GM18502 (cell line): Measurements from ENCODE around the gene OGFOD3.
A peak's percentile ranks its signal among the peaks of the same experiment; 100 is the strongest.
"Not testable (repeated sequence)": the region's sequence is repeated elsewhere in the genome, so short reads cannot be mapped to it uniquely, and the experiment has no call there.

Experiments used
- ATAC-seq: cut with Tn5 transposase; IDR thresholded peaks from one replicate; pipeline ENCODE4 v1.9.1; 2021; ENCODE audit warnings: mild to moderate bottlenecking; ENCODE audit not compliant: unreplicated experiment, poor library complexity

OGFOD3 gene

DNA sequence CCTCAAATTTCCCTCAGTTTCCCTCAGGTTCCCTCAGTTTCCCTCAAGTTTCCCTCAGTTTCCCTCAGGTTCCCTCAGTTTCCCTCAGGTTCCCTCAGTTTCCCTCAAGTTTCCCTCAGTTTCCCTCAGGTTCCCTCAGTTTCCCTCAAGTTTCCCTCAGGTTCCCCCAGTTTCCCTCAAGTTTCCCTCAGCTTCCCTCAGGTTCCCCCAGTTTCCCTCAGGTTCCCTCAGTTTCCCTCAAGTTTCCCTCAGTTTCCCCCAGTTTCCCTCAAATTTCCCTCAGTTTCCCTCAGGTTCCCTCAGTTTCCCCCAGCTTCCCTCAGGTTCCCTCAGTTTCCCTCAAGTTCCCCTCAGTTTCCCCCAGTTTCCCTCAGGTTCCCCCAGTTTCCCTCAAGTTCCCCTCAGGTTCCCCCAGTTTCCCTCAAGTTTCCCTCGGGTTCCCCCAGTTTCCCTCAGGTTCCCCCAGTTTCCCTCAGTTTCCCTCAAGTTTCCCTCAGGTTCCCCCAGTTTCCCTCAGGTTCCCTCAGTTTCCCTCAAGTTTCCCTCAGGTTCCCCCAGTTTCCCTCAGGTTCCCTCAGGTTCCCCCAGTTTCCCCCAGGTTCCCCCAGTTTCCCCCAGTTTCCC, 58.8 kb downstream of the OGFOD3 start:
- not testable (repeated sequence) for ATAC-seq

DNA sequence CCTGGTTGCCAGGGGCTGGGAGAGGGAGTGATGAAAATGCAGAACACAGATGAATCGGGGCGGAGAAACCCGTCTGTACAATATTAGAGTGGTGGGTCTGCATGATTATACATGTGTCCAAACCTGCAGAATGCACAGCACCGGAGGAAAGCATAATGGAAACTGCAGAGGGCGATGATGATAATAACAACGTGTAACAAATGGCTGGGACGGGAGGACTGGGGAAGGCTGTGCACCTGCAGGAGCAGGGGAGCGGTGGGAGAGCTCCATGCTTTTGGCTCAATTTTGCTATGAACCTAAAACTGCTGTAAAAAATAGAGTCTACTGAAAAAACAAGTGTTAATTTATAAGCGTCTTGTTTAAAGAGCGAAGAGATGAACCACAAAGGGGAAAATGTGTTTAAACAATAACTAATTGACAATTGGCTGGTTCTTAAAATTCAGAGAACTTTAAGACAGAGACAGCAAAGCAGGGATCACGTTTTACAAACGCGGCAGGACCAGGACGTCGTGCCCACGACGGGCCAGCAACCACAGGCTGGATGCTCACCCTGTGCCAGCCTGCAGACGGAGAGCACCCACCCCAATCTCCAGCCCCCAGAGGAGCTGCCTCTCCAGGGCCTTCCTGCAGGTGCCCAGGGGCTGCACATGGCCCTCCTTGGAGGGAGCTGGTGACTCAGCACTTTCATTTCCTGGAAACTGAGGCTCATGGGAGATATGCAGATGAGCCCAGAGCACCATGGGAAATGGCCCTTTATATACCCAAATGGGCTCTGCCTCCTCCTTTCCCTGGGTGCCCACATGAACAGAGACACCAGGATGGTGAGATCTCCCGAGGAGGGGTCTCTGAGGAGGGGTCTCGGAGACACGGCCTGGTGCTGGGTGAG, 59.7 kb downstream of the OGFOD3 start, which contains the start of gene TEX19:
Gene TEX19, plus strand, starts transcription at position 783 of the 886 bp plus-strand sequence. CDS start 2,904 bp downstream, outside the sequence.
- no peak for ATAC-seq

DNA sequence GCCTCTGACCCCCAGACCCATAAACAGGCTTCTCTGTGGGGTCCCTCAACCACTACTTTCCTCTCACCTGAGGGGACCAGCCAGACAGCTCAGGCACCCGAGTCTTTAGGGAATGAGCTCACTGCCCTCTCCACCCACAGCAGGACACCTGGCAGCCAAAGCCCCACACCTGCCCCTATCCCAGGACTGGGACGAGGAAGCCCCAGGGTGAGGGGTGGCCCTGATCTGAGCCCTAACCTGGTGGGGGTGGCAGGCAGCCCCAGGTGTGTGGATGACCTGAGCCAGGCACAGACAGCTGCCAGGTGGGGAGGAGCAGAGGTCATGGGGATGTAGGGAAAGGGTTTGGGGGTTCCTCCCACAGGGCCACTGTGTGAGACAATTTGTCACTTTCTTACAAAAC, 61.0 kb downstream of the OGFOD3 start:
- no peak for ATAC-seq

DNA sequence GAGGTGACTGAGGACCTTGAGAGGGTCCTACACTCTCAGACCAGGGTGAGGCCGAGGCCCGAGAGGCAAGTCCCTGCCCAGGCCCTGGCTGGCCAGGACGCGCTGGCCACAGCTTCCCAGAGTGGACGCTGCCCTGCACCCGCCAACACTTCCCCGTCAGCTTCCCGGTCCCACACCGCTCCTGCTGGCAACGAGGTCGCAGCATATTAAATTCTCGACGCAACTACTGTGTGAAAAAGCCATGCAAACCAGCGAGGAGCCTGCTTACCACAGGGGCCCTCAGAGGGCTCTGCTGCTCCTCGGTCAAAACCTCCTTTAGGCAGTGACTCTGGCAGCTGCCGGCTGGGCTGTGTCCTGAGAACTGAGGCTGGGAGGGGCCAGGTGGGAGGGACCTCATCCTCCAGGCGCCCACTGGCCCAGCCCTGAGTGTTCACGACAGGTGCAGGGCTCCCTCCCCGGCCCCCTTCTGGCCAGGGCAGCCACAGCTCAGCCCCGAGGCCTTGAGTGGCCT, 61.5 kb downstream of the OGFOD3 start:
- no peak for ATAC-seq

DNA sequence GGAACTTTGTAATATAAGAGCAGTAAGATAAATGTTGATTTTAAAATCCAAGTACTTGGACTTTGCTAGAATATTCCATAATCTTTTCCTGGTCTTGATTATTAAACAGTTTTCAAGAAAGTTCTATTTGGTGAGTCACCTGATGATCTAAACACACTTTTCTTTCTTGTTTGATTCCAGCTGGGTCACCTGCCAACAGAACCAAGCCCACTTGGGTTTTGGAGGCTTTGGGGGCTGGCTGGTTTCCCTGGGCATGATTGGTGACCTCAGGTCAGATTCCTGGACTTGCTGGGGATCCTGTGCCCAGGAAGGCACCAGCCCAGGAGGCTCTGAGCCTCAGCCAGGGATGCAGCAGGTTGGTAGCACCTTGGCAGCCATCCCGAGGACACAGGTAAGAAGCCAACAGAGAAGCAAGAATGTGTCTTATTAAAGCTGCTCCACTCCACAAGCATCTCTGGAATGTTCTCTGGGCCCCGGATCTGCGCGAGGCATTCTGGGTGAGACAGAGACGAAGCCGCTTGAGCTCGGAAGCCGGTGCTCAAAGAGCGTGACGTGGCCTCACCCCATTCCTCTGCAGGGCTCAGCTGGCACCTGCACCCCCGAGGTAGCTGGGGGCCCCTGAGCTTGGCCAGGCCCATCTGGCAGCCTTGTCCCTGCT, 62.5 kb downstream of the OGFOD3 start:
- ATAC-seq: no peak

DNA sequence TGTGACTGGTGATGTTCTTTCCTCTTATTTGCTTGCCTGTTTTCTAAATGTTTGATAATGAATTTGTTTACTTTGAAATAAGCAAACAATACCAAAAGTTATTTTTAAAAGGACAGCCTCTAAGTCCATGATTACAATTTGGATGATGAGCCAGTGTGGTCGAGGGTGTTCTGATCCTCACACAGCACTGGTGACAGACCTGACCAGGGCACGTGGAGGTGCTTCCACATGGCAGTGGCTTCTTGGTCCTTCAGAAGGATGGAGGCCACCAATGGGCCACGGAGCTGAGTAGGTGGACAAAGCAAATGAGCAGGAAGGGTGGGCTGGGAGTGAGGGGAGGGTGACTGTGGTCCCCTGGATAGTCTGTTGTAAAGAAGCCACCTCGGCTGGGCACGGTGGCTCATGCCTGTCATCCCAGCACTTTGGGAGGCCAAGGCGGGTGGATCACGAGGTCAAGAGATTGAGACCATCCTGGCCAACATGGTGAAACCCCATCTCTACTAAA, 63.5 kb downstream of the OGFOD3 start:
- no peak for ATAC-seq

DNA sequence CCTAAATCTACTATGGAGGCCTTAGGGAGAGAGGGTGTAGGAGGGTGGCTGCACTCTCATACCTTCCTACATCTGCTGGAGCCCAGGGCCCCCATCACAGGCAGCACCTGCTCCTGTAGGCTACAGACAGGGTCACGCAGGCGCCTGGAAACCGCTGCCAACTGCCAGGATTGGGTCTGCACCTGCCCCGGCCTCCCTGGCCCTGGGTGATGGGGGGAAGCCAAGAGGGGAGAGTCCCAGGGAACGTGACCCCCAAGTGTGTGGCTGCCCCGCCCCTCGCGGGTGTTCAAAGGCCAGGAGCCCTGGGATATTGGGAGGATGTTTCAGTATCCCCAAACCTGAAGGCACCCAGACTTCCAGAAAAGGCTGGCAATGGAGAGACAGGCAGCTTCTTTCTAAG, 64.9 kb downstream of the OGFOD3 start:
- no peak for ATAC-seq

DNA sequence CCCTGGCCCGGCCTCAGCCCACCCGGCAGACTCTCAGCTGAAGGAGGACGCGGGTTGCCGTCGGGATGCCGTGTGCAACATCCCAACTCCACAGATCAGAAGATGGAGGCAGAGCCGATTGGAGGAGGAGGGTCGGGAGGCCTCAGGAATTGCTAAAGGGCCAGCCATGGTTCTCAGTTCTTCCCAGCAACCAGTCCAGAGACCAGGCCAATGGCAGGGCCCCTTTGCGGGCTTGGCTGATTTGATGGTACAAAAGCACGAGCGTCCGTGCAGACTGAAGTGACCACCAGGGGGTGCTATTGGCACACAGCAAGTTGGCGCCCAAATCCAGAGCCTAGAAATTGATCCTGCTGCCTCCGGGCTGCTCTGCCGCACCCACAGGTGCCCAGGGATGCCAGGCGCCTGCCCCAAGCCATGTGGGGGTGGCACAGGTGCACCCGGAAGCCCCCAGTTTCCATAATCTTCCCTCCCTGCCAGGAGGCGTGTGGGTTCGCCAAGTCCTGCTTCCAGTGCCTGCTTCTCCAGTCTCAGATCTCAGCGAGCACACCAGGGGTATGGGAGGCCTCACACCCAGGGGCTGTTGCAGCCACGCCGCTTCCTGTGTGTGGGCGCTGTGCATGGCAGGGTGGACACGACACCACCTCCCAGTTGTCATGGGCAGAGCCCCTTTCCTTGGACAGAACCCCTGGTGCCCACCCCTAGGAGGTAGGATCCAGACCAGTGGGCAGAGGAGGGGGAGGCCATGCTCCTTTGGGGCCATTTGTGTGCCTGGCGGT, 66.5 kb downstream of the OGFOD3 start:
- ATAC-seq: peak; percentile 56

DNA sequence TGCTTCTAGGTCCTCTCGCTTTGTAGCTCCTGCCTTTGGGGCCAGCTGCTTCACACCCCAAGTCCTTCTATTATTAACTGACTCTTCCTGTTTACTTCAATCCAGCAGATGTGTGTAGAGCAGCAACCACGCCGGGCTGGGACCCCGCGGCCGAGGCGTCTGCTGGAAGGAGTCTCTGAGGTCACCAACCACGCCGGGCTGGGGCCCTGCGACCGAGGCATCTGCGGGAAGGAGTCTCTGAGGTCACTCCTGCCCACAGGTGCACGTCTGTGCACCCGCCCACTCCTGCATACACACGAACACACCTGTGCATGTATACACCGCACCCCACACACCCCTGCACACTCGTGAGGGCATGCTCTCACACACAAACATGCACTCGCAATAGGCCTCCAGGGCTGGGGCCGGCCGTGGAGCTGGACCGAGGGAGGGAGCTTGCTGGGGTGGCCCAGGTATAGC, 67.1 kb downstream of the OGFOD3 start:
- no peak for ATAC-seq

DNA sequence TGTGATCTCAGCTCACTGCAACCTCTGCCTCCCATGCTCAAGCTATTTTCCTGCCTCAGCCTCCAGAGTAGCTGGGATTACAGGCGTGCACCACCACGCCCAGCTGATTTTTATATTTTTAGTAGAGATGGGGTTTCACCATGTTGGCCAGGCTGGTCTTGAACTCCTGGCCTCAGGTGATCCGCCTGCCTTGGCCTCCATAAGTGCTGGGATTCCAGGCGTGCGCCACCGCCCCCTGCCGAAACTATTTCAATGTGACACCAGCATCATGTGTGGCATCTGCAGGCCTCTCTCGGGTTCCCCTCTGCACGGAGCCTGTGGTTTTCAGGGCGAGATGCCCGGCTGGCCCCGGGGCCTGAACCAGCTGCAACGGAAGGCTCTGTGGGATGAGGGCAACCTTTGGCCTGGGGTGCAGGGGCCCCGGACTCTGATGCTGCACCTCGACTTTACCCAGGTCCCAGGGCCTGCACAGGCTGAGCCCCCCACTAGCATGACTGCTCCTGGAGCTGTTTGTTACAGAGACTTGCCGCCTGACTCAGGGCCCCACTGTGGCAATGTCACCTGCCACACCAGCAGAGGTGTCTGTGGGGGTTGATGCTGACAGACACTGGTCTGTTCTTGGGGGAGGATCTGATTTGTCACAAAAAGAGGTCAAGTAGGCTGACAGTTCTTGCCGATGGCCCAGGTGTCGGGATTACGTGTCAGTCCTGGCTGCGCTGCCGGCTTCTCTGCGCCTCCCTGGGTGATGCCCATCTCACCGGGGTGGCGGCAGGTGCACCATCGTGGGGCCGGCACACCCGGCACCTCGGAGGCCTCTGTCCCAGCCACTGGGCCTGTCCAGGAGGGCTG, 68.0 kb downstream of the OGFOD3 start:
- ATAC-seq: no peak

DNA sequence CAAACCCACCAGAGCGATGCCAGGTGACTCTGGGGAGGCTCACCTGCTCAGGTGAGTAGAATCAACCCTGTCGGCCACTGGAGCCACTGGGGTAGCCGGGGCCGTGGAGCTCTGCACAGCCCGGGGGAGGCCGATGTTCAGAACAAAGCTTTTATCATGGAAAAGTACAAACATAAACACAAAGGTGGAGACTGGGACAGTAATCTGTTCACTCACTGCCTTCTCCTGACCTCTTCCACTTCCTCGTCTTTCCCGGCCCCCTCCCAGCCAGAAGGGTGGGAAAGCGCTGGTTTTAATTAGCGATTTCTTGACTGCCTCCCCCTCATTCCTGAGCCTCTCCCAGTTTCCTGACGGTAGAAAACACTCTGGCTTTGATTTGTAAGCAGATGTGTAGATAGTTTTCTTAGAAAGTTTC, 69.1 kb downstream of the OGFOD3 start:
- ATAC-seq: no peak

DNA sequence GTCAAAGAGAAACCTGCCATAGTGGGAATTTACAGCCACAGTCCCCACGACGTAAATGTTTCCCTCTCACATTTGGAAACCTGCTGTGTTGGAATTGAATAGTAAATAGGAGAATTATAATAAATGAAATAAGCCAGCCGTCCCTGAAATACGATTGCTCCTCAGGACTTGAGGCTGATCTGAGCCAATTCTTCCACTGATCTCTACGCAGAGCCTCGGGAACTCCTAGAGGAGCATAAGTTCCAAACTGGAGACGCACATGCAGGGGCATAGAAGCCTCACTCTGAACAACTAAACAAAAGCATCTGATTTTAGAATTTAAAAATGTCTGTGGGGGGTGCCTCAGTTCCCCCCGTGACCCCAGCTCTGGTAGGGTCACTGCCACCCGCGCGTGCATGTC, 69.5 kb downstream of the OGFOD3 start:
- no peak for ATAC-seq

DNA sequence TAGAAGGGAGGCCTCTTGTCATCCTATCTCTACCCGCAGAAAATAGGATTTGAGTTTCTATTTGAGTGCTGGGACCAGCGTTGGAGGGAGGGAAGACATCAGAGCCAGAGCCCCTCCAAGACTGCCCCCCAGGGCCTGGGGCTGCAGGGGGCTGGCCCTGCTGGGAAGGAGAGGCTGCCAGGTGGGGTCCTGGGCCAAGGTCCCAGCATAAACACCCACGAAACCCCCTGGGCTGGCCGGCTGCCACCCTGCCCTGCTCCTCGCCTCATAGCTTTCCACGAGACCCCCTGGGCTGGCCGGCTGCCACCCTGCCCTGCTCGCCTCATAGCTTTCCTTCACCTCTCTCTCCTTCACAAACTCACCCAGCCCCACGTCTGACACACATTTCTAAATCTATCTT, 70.0 kb downstream of the OGFOD3 start:
- ATAC-seq: no peak

DNA sequence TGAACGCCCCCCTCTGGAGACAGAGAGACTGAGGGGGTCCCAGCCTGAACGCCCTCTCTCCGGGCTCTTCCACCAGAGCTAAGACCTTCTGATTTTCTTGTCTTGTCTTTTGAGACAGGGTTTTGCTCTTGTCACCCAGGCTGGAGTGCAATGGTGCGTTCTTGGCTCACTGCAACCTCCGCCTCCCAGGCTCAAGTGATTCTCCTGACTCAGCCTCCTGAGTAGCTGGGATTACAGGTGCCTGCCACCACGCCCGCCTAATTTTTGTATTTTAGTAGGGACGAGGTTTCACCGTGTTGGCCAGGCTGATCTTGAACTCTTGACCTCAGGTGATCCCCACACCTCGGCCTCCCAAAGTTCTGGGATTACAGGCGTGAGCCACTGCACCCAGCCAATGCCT, 70.4 kb downstream of the OGFOD3 start:
- ATAC-seq: not testable (repeated sequence)

DNA sequence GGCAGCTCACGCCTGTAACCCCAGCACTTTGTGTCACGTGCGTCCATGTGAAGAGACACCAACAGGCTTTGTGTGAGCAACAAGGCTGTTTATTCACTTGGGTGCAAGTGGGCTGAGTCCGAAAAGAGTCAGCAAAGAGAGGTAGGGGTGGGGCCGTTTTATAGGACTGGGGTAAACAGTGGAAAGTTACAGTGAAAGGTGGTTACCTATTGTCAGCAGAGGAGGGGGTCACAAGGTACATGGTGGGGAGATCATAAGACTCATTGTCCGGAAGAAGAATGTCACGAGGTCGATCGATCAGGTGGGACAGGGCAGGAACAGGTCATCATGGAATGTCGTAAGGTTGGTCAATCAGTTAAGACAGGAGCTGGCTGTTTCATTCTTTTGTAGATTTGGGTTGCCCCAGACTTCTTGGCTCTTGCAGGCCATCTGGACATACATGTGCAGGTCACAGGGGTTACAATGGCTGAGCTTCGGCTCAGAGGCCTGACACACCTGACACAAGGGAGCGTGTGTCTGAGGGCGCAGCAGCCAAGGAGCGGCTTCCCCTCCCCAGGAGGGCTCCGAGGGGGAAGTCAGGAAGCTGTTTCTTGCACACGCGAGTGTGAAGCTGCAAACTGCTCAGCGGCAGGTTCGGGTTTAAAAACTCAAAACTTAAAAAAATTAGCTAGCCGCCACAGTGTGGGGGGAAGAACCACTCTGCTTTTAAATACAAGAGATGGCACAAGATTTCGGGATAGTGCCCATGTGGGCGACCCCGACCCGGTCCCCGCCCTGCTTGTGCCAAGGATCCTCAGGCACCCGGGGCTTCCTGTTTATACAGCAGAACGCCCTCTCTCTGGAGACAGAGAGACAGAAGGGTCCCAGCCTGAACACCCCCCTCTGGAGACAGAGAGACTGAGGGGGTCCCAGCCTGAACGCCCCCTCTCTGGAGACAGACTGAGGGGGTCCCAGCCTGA, 71.8 kb downstream of the OGFOD3 start:
- ATAC-seq: no peak

DNA sequence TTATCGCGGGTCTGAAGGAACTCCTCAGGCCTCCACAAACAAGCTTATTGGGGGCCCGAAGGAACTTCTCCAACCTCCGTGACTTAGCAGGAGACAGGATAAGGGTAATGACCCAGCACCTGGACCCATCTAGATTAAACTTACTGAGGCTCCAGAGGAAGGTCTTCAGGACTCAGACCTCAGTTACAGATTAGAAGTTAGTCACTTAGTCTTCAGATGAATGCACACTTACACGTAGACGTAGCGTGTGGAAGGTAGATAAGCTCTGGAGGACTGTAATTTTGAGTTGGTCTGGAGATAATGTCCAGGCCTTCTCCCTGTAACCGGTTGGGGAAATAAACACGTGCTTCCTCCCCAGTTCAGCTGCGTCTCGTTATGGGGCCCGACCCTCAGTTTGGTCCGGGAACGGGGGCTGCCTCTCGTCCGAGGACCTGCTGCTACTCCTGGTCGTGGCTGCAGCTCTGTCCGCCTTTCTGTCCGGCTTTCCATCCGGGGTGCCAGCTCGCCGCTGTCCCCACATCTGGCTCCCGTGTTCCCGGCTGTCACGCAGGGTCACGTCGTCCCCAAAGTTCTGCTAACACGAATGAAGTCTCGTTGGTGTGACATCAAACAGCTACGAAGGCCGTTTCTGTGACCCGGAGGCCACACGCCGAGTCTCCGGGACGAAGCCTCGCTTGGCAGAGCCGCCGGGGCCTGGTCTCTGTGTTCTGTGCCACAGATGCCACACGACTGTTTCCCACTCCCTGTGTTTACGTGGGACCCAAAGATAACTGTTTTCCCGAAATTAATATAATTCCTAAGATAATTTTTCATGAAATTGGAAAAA, 73.0 kb downstream of the OGFOD3 start:
- no peak for ATAC-seq
